OCI-LY1 (cell line): ENCODE results near the gene CEP68.

Experiments used
- EZH2 ChIP-seq: fragments of 200-600 bp; sonication (generic), shearing (Covaris generic); IDR thresholded peaks from 2 replicates; pipeline ENCODE4 v1.8.0; 2017; ENCODE audit warnings: borderline replicate concordance, mixed run types, mild to moderate bottlenecking, antibody characterized with exemption, low read length, moderate library complexity, mixed read lengths
- TF ChIP-seq, protein P1 (sequence below): fragments of 200-600 bp; sonication (generic), shearing (Covaris generic); IDR thresholded peaks from 2 replicates; pipeline ENCODE4 v1.5.1; 2017; ENCODE audit warnings: mild to moderate bottlenecking, antibody characterized with exemption, low read length, moderate library complexity, mixed read lengths

DNA sequence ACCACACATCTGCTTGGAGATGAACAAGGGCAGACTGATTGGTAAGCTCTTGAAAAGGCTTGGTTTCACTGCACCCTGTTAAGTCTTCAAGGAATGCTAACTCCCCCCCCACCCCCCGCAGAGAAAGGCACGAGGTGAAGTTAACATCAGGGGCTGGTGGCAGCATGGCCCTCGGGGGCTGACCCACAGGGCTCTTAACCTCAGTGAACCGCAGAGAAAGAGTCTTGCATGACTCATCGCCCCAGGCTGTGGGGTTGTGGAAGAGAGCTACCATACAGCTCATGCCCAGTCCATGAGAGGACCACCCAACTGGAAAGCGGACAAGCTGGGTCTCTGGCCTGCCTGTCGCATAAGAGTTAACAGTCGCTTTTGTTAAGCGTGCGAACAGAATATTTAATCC is 10.6 kb upstream of the CEP68 start:
- TF ChIP-seq, protein P1, sequence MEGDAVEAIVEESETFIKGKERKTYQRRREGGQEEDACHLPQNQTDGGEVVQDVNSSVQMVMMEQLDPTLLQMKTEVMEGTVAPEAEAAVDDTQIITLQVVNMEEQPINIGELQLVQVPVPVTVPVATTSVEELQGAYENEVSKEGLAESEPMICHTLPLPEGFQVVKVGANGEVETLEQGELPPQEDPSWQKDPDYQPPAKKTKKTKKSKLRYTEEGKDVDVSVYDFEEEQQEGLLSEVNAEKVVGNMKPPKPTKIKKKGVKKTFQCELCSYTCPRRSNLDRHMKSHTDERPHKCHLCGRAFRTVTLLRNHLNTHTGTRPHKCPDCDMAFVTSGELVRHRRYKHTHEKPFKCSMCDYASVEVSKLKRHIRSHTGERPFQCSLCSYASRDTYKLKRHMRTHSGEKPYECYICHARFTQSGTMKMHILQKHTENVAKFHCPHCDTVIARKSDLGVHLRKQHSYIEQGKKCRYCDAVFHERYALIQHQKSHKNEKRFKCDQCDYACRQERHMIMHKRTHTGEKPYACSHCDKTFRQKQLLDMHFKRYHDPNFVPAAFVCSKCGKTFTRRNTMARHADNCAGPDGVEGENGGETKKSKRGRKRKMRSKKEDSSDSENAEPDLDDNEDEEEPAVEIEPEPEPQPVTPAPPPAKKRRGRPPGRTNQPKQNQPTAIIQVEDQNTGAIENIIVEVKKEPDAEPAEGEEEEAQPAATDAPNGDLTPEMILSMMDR: no peak
- TF ChIP-seq EZH2: no peak
